ENCODE data around the gene ZBTB45. TPM values are rescaled to one million over a fixed set of nuclear protein-coding genes. Genes with fewer than 3 reads are reported as not detected.
"Not testable (repeated sequence)": the region's sequence is repeated elsewhere in the genome, so short reads cannot be mapped to it uniquely, and the experiment has no call there.

The ZBTB45 gene
- total RNA-seq, 4 donors from 2014 or later = 6.9 to 17.7 (median 8.5) TPM

- no peaks in the 10 kb centered on the region for H3K36me3 ChIP-seq
- H3K4me3 ChIP-seq (replicated peaks in 1 of 3) = peak overlapping the region in 2 of 3 donors; percentile 30 to 46
- peaks cover 17 to 19% of the 10 kb centered on the region in 2 donors for H3K4me1 ChIP-seq
- H3K27ac ChIP-seq = no peak overlapping the region
- no peaks in the 10 kb centered on the region for H3K27me3 ChIP-seq
- WGBS, 2 donors = 70 to 75% methylated on average over 15 to 22 of the region's 22 CpGs
- TF ChIP-seq POLR2A (IDR thresholded peaks at IDR 0.05) (no peak), CTCF (IDR thresholded peaks at IDR 0.05) (no peak)
- intact Hi-C loops (cut with DNase I) = no loop called here
- DNase-seq = peak in 1 of 2 donors; percentile 31
- no peaks in the 10 kb centered on the region for H3K9me3 ChIP-seq
These were observed 21.1 kb downstream of the ZBTB45 start for GRCh38 chr19:58498316-58499020.

- intact Hi-C loops (cut with DNase I) = no loop called here
- no peak for TF ChIP-seq POLR2A (IDR thresholded peaks at IDR 0.05)
- no peak for TF ChIP-seq CTCF (IDR thresholded peaks at IDR 0.05)
- DNase-seq = no peak
These were observed 21.9 kb downstream of the ZBTB45 start for GRCh38 chr19:58497634-58498170.

DNA sequence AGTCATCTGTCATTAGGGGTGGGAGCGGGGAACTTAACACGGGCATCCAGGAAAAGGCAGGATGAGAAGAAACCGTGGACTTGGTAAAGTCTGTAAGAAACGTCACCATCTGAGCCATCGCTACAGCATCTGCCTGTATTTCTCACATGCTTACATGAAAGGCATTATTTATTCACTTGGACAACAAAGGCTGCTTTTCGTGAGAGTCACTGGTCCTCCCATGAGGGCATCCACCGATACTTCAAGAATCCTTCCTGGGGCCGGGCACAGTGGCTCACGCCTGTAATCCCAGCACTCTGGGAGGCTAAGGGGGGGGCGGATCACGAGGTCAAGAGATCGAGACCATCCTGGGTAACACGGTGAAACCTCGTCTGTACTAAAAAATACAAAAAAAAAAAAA, 27.3 kb downstream of the ZBTB45 start:
- no peaks in the 10 kb centered on the region for H3K36me3 ChIP-seq
- H3K27ac ChIP-seq = no peak overlapping the region
- no peak for TF ChIP-seq CTCF (IDR thresholded peaks at IDR 0.05)
- TF ChIP-seq POLR2A (IDR thresholded peaks at IDR 0.05) = no peak
- H3K4me1 ChIP-seq = no peaks in the 10 kb centered on the region
- no peaks in the 10 kb centered on the region for H3K27me3 ChIP-seq
- no peak for DNase-seq
- 90 to 93% methylated on average over 14 of the region's 14 CpGs for WGBS, 2 donors
- intact Hi-C loops (cut with DNase I) = no loop called here
- H3K4me3 ChIP-seq (replicated peaks in 1 of 3) = no peak overlapping the region
- H3K9me3 ChIP-seq = no peaks in the 10 kb centered on the region

More at GRCh38 chr19:58497634-58498170, 21.9 kb downstream of the ZBTB45 start:
- Histone ChIP-seq H3K27me3 (no peaks in the 10 kb centered on the region), H3K4me3 (replicated peaks in 1 of 3) (no peak overlapping the region), H3K36me3 (no peaks in the 10 kb centered on the region), H3K4me1 (peaks cover 17 to 19% of the 10 kb centered on the region in 2 donors), H3K9me3 (no peaks in the 10 kb centered on the region), H3K27ac (no peak overlapping the region)
- WGBS, 2 donors = 81 to 88% methylated on average over 6 to 8 of the region's 8 CpGs

DNA sequence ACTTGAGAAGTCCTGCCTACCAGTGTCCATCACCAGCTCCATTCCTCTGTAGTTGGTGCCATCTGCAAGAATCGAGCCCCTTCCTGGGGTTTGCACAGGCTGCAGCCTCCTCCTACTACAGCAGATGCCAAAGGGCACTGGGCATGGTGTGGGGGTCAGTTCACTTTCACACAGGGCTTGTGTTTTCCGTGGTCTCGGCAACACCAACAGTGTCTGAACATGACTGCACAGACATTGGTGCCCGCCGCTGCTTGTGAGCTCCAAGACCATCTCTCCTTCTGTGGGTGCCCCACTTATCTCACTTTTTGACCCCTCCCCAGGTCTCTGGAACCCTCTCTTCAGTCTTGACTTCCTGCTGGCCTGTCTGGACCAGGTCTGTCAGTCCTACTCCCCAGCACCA, 28.2 kb downstream of the ZBTB45 start:
- intact Hi-C loops (cut with DNase I) = no loop called here
- no peak for DNase-seq
- Histone ChIP-seq H3K36me3 (no peaks in the 10 kb centered on the region), H3K9me3 (no peaks in the 10 kb centered on the region), H3K4me3 (replicated peaks in 1 of 3) (no peak overlapping the region), H3K27ac (no peak overlapping the region), H3K4me1 (no peaks in the 10 kb centered on the region), H3K27me3 (no peaks in the 10 kb centered on the region)
- no peak for TF ChIP-seq CTCF (IDR thresholded peaks at IDR 0.05)
- no peak for TF ChIP-seq POLR2A (IDR thresholded peaks at IDR 0.05)
- WGBS, 2 donors = 89 to 90% methylated on average over 5 of the region's 5 CpGs

DNA sequence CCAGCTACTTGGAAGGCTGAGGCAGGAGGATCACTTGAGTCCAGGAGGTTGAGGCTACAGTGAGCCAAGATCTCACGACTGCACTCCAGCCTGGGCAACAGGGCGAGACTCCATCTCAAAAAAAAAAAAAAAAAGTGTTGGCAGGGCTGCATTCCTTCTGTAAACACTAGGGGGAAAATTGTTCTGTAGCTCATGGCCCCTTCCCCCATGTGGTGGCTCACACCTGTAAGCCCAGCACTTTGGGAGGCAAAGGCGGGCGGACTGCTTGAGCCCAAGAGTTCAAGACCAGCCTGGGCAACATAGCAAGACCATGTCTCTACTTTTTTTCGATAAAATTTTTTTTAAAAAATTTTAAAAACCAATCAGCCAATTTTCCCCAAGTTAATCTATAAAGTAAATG, 35.3 kb downstream of the ZBTB45 start:
- H3K36me3 ChIP-seq; H3K27ac ChIP-seq; intact Hi-C loops (cut with DNase I); H3K9me3 ChIP-seq; H3K4me1 ChIP-seq; H3K27me3 ChIP-seq; DNase-seq; H3K4me3 ChIP-seq (replicated peaks in 1 of 3): not testable (repeated sequence)
- 88 to 92% methylated on average over 5 of the region's 5 CpGs for WGBS, 2 donors

Data from thyroid gland (tissue), 4 donors.